Activated CD4-positive, CD25-positive, alpha-beta regulatory T cell treated with anti-CD3 and anti-CD28 coated beads, Interleukin-2, amount 50 U/mL, for 24 hours (primary cell): Measurements from ENCODE around the gene LDLRAD1.
"Not testable (repeated sequence)": the region's sequence is repeated elsewhere in the genome, so short reads cannot be mapped to it uniquely, and the experiment has no call there.

Source experiments
- ATAC-seq, 2 donors: fragments of 150-1000 bp; cut with Tn5 transposase; one replicate each; pipeline ENCODE4 v1.10.0; 2021; ENCODE audit warnings: mild to moderate bottlenecking in 1 of 2, moderate library complexity in 1 of 2

The LDLRAD1 gene

DNA sequence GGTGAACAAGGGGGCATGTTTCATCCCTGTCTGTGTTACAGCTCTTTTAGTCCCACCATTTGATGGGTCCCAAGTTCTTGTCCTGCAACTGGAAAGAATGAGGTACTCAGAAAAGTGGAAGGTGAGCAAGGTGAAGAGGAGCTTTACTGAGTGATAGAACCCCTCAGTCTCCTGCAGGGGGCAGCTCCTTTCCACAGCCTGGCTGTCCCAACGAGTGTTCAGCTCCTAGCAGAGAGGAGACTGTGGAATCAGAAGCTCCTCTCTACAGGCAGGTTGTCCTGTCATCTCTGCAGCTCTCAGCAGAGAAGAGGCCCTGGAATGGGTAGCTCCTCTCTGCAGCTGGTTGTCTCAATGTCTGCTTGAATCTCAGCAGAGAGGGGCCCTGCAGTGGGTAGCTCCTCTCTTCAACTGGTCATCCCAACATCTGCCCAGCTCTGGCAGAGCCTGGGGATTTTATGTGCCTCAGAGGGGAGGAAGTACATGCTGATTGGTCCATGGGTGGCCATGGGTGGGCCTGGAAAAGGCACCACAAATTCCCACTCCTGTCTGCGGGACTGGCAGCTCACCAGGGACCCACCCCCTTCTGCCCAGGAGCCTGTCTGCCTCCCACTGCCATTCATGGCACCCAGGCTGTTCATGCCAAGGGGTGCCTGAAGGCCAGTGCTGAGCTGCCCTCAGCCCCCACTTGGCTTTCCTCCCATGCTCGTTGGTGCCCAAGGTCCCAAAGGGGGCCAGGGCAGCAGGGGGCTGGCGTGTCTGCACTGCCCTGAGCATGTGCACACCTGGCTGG lies 25.7 kb downstream of the LDLRAD1 start:
- no peak for ATAC-seq

DNA sequence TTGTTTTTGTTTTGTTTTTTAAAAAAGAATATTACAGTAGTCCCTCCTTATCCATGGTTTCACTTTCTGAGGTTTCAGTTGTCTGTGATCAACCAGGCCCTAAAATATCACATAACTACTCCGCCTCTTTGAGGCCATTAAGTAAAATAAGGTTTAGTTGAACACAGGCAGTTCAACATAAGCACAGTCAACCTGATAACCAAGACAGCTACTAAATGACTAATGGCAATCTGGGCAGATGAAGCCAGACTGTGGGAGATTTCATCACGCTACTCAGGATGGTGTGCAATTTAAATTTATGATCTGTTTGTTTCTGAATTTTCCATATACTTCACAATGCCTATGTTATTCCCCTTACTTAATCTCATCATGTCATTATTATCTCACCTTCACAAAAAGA lies 30.1 kb downstream of the LDLRAD1 start:
- peak; percentile 28 to 70 for ATAC-seq

DNA sequence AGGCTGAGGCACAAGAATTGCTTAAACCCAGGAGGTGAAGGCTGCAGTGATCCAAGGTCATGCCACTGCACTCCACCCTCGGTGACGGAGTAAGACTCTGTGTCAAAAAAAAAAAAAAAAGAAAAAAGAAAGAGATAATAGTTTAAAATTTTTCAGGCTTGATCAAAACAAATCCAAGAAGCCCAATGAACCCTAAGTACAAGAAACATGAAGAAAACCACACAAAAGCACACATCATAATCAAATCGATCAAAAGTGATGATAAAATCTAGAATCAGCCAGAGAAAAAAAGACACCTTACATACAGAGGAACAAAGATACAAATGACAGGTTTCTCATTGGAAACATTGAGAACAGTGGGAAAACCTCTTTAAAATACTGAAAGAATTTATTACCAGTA lies 31.5 kb downstream of the LDLRAD1 start:
- no peak for ATAC-seq

DNA sequence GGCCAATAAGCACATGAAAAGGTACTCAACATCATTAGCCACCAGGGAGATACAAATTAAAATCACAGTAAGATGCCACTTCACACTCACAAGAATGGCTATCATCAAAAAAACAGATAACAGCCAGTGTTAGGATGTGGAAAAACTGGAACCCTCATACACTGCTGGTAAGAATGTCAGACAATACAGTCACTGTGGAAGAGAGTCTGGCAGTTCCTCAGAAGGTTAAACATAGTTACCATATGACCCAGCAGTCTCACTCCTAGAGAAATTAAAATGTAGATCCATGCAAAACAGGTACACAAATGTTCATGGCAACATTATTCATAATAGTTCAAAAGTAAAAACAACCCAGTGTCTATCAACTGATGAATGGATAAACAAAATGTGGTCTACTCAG lies 33.3 kb downstream of the LDLRAD1 start:
- ATAC-seq, result no peak

DNA sequence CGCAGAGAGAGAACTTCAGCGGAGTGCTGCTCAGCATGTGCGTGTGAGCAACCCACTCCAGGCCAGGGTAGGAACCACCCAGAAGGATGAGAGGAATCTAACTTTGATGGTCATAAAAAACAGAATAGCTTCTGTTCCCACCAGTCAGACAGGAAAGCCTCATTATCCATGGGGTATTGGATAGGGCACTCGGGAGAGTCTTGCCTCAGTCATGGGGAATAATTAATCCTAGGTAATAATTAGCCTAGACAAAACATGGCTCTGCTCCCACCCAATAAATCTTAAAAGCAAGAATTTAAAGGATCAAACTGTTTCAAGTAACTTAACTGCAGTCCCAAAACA lies 35.3 kb downstream of the LDLRAD1 start:
- ATAC-seq, result no peak

DNA sequence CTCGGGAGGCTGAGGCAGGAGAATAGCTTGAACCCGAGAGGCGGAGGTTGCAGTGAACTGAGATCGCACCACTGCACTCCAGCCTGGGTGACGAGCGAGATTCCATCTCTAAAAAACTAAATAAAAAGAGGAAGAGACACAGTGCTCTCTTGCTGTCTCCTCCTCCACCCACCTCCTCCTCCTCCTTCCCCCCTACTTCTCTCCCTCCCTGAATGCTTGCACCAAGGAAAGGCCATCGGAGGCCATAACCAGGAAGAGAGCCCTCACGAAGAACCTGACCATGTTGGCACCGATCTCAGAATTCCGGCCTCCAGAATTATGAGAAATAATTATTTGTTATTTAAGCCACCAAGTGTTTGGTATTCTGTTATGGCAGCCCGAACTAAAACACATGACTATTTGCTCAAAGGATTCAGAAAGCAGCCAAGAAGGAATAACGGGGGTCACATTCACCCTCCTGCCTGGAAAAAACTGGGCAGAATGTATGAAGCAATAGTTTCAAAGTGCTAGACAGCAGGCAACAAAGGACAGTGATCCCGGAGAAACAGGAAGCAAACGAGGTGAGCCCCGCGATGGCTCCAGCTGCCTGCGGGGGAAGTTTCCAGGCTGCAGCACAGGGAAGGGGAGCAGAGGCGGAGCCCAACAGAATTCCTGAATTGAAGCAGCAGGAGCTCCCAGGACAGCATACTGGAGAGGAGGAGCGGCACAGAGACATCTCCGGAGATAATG lies 35.8 kb downstream of the LDLRAD1 start:
- ATAC-seq, result no peak

DNA sequence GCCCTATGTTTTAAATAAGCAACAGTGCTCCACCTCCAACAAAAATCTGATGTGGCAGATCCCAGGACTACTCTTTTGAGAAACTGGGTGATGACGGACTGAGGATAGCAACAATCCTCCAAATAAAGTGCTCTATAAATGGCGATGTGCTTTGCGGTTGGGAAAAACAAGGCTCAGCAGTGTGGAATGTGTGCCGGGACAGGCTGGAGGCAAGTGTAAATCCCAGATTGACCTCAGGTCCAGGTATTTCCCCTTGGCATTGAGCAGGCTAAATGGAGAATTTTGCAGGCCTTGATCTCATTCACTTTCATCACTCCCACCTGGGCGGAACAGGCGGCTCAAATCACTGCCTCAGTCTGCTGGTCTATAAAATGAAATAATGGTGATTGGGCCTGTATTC lies 36.8 kb downstream of the LDLRAD1 start:
- no peak for ATAC-seq

DNA sequence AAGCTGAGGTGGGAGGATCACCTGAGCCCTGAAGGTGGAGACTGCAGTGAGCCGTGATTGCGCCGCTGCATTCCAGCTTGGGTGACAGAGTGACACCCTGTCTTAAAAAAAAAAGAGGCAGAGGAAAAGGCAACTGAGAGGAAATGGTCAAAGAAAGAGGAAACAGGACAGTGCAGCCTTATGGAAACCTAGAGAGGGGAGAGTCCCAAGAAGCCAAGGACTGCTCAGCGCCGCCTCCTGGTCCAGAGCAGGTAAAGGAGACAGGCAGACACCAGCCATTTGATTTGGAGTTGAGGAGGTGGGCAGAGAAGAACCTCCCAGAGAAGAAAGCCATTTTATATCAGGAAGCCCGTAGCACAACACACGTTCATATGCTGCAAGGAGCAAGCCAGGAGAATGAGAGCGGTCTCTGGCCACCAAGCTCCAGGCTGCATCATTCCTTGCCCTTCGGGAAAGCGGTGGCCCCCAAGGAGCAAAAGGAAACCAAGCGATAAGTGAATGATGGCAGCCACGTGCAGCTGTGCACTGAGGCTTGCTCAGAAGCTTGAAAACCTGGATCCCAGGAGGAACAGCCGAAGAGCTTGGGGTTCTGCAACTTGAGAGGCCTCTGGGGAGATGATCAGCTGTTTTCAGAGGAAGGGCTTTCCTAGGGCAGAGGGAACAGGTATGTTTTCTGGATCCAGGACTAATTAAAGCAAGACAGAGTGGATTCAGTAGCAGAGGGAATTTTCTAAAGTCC lies 38.1 kb downstream of the LDLRAD1 start:
- ATAC-seq, result no peak

DNA sequence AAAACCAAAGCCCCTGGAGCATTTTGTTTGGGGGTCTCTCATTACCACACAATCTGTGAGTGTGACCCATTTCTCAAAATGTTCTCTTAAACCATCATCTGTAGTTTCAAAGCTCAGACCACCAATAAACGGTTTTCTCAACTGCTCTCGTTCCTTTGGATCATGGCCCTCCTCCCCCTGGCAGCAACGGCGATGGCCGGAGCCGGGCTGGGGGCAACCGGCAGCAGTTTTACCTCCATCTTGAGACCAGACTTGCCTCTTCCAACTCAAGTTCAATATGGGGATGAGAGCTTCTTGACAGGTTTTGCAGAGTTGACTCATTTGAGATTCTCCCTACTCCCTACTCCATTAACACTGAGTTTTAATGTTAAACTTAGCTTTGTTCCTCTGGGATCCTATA lies 42.1 kb downstream of the LDLRAD1 start:
- ATAC-seq, result no peak

DNA sequence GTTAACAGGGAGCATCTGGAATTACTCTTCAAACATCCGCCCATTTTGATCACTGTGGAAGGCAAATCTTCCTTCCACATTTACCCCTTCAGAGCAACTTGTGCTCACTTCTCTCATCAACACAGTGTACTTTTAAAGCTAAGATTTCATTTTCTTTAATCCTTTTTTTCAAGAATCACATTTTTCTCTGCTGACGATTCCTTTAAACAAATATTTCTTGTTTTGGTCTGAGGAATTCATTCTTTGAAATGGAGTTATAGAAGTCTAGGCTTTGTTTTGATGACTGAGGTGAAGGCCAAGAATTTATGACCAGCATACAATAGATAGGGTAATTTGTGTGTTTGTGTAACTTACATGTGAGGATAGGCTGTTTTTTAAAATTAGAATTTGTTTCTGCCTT lies 46.3 kb downstream of the LDLRAD1 start:
- ATAC-seq, result no peak

DNA sequence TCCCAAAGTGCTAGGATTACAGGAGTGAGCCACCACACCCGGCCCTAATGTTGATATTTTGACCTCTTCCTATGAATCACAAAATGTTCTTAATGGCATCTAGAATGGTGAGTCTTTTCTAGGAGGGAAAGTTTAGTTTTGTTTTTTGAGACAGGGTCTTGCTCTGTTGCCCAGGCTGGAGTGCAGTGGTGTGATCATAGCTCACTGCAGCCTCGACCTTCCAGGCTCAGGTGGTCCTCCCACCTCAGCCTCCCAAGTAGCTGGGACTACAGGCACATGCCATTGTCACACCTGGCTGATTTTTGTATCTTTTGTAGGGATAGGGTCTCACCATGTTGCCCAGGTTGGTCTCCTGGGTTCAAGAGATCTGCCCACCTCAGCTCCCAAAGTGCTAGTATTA lies 48.7 kb downstream of the LDLRAD1 start:
- ATAC-seq, result not testable (repeated sequence)

DNA sequence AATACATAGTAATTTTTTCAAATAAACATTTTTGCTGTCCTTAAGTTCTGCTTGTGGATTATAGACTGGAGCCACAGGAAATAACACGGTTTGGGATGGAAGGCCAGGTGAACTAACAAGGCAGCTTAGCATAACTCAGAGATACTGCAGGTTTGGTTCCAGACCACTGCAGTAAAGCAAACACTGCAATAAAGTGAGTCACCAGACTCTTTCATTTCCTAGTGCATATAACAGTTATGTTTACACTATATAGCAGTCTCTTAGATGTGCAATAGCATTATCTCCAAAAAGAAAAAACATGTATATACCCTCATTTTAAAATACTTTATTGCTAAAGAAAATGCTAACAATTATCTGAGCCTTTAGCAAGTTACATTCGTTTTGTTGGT lies 49.9 kb downstream of the LDLRAD1 start:
- ATAC-seq, result no peak

DNA sequence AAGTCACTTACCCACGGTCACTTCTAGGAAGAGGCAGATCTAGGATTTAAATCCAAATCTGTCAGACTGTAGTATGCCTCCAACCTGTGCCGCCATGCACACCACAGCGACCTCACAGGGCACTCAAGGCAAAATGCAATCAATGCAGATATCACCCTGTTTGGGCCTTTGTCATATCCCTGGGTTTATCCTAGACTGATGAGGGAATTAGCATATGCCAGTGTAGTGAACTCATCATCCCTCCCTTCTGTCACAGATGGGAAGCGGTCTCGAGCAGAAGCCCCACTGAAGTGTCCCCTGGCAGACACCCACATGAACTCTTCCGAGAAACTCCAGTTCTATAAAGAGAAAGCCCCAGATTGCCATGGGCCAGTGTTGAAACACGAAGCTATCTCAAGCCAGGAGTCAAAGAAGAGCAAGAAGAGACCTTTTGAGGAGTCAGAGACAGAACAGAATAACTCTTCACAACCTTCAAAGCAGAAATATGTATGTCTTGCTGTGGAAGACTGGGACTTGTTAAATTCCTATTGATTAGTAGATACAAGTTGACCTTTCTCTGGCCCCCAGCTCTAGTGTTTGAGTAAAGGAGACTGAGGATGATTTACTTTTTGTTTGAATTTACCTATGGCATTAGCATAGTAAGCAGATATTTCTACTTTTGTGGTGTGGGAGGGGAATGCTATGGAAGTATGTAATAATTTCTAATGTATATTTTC lies 50.4 kb downstream of the LDLRAD1 start:
- ATAC-seq, result no peak

DNA sequence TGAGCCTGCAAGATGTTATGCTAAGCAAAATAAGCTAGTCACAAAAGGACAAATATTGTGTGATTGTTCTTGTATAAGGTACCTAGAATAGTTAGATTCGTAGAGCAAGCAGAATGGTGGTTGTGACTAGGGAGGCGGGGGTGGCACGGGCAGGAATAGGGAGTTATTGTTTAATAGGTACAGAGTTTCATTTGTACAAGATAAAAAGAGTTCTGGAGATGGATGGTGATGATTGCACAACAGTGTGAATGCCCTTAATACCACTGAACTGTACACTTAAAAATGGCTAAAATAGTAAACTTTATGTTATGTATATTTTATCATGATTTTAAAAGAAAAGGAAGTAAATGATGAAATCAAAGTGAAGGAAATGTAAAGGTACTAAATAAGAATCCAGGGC lies 51.2 kb downstream of the LDLRAD1 start:
- no peak for ATAC-seq

DNA sequence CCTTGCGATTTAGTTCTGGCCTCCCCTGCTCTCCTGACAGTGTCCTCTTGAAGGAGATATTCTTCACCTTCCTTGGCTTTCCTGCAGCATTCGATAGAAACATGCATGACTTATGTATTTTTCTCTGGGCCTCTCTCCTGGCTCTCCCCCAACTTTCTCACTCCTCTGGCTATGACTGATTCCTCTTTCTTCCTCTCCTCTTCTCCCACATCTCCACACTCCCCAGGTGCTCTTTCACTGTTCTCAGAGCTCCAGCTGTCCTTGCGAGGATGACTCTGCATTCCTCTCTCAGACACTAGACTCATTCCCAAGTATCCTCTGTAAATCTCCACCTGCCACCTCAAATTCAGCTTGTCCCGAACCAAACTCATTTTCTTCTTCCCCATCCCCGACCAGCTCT lies 53.9 kb downstream of the LDLRAD1 start:
- no peak for ATAC-seq

DNA sequence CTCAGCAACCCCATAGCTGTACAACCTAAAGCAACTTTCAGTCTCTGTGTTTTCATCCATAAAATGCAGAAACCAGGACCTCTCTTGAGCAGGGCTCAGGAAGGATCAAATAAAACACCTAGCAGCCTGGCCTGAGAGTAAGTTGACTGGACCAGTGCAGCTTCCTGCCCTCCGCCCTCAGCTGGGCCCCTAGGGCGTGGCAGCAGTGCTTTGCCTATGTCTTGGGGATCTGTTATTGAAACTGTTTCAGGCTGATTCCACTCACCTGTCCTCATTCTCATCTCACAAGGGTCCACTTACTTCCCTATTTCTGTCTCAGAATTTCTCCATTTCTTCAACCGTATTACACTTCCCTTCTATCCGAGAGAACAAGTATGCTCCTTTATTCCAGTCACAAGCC lies 54.5 kb downstream of the LDLRAD1 start:
- ATAC-seq, result no peak

DNA sequence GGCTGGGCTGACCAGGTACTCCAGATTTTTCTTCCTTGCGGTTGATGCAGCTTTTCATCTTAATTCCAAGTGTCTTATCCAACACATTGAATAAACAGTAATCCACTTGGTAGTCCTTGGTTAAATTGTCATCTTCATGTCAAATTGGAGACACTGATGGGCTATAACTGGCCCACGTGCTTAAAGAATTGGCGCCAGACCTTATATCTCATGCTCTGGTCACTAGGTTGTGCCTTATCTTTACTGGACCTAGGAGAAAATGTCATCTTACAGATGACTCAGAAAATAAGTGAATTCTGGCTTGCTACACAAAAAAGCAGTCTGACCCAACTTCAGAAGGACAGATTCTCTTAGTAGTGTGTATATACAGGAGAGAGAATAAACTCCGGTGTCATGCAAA lies 55.6 kb downstream of the LDLRAD1 start:
- no peak for ATAC-seq

DNA sequence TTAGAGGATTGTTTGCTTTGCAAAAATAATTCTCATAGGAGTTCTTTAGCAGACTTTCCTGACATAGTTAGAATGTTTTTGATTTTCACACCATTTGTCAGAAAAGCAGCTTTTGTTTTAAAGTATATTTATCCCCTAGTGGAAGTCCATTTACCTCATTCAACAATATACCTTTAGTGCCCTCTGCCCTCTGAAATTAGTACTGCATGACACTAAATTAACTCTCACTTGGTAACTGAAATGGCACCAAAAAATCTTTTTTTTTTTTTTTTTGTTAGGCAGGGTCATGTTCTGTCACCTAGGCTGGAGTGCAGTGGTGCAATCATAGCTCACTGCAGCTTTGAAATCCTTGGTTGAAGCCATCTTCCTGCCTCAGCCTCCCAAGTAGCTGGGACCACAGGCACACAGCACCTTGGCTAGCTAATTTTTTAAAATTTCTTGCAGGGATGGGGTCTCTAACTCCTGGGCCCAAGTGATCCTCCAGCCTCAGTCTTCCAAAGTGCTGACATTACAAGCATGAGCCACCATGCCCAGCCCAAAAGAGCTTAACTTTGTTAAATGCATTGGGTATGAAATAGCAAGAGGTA lies 58.2 kb downstream of the LDLRAD1 start:
- ATAC-seq, result no peak
